ENCODE results near the gene SLC38A10. TPM values are rescaled to one million over a fixed set of nuclear protein-coding genes. Genes with fewer than 3 reads are reported as not detected.

SLC38A10 gene
- total and polyA plus RNA-seq, 10 of the 15 experiments (the other 5 are each of a cell fraction or from before 2014, with no cell fraction given) = 0.52 to 67.9 (median 22.1) TPM

DNA sequence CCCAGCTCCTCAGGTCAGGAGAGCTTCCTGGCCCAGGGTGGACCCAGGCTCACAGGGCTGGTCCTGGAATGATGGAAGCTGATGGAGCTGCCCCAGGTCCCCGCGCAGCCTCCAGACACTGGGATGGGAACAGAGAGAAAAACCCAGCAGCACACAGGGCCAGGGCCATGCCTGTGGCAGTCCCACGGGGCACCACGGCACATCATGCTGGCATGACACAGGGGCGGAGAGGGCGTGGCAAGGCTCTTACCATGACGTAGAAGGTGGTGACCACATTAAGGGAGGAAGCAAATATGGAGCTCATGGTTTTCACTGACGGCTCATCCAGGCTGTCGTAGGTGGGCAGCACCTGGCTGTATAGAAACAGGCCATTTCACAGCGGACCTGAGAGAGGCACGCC lies 18.3 kb downstream of the SLC38A10 start:
- ATAC-seq (no peak), FAIRE-seq (no peak)
- SMC1A ChIA-PET (ENCODE audit: uncharacterized antibody, unreplicated experiment) = no interaction called here

More for the DNA sequence above, 18.3 kb downstream of the SLC38A10 start:
- H3K27me3 ChIP-seq (replicated peaks in 1 of 2; ENCODE audit: control insufficient read depth in 2 of 2, insufficient read depth in 2 of 2, low read length in 1 of 2) = no peaks in the 10 kb centered on the region
- 89% methylated on average over 11 of the region's 11 CpGs for WGBS (ENCODE audit: insufficient coverage, insufficient replicate concordance, low lambda C conversion rate, missing lambda C conversion rate)
- no peak overlapping the region for H3K4me2 ChIP-seq (ENCODE audit: control insufficient read depth, insufficient read depth)
- no peaks in the 10 kb centered on the region for H3K79me2 ChIP-seq (ENCODE audit: control insufficient read depth, insufficient read depth, low read length)
- POLR2A ChIA-PET = no interaction called here
- H3K9me3 ChIP-seq (replicated peaks; ENCODE audit: control insufficient read depth, insufficient read depth, low read length) = no peaks in the 10 kb centered on the region
- CTCF ChIA-PET = no interaction called here
- TF ChIP-seq NFYB (IDR thresholded peaks at IDR 0.05; ENCODE audit: insufficient read depth, low read depth, low read length) (no peak), NRF1 (conservative IDR thresholded peaks at IDR 0.05; ENCODE audit: low read depth, low read length) (no peak), BHLHE40 (IDR thresholded peaks at IDR 0.05; ENCODE audit: borderline replicate concordance in 1 of 2, low read depth in 2 of 2, low read length in 1 of 2) (no peak), FOS (IDR thresholded peaks at IDR 0.05; ENCODE audit: borderline replicate concordance, extremely low read depth, insufficient read length) (no peak), NBN (IDR thresholded peaks at IDR 0.05) (no peak), JUNB (IDR thresholded peaks at IDR 0.05) (no peak)
- TF ChIP-seq, protein P1, sequence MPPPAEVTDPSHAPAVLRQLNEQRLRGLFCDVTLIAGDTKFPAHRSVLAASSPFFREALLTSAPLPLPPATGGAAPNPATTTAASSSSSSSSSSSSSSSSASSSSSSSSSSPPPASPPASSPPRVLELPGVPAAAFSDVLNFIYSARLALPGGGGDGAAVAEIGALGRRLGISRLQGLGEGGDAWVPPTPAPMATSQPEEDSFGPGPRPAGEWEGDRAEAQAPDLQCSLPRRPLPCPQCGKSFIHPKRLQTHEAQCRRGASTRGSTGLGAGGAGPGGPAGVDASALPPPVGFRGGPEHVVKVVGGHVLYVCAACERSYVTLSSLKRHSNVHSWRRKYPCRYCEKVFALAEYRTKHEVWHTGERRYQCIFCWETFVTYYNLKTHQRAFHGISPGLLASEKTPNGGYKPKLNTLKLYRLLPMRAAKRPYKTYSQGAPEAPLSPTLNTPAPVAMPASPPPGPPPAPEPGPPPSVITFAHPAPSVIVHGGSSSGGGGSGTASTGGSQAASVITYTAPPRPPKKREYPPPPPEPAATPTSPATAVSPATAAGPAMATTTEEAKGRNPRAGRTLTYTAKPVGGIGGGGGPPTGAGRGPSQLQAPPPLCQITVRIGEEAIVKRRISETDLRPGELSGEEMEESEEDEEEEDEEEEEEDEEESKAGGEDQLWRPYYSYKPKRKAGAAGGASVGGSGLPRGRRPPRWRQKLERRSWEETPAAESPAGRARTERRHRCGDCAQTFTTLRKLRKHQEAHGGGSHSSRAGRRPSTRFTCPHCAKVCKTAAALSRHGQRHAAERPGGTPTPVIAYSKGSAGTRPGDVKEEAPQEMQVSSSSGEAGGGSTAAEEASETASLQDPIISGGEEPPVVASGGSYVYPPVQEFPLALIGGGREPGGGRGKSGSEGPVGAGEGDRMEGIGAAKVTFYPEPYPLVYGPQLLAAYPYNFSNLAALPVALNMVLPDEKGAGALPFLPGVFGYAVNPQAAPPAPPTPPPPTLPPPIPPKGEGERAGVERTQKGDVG (CRISPR knock-in tag; IDR thresholded peaks at IDR 0.05) = no peak
- TF ChIP-seq, protein P2, sequence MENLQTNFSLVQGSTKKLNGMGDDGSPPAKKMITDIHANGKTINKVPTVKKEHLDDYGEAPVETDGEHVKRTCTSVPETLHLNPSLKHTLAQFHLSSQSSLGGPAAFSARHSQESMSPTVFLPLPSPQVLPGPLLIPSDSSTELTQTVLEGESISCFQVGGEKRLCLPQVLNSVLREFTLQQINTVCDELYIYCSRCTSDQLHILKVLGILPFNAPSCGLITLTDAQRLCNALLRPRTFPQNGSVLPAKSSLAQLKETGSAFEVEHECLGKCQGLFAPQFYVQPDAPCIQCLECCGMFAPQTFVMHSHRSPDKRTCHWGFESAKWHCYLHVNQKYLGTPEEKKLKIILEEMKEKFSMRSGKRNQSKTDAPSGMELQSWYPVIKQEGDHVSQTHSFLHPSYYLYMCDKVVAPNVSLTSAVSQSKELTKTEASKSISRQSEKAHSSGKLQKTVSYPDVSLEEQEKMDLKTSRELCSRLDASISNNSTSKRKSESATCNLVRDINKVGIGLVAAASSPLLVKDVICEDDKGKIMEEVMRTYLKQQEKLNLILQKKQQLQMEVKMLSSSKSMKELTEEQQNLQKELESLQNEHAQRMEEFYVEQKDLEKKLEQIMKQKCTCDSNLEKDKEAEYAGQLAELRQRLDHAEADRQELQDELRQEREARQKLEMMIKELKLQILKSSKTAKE (IDR thresholded peaks at IDR 0.05; ENCODE audit: low read depth, poor library complexity, severe bottlenecking) = no peak
- H4K20me1 ChIP-seq (ENCODE audit: control insufficient read depth, insufficient read depth) = no peaks in the 10 kb centered on the region
- no peak for DNase-seq (ENCODE audit: low read depth, low spot score)
- H3K4me1 ChIP-seq (ENCODE audit: control insufficient read depth, insufficient read depth, low read length) = no peaks in the 10 kb centered on the region
- no peak overlapping the region for H3K9ac ChIP-seq (ENCODE audit: control insufficient read depth, insufficient read depth, low read length)
- intact Hi-C loops (cut with micrococcal nuclease; ENCODE audit: unreplicated experiment) = no loop called here
- H3K36me3 ChIP-seq (ENCODE audit: control insufficient read depth in 2 of 2, insufficient read depth in 2 of 2, low read length in 1 of 2) = peaks cover 14 to 18% of the 10 kb centered on the region in 2 experiments
- no TSS peak for BruUV-seq (replicated peaks)
- H3K27ac ChIP-seq (ENCODE audit: control insufficient read depth, insufficient read depth) = no peak overlapping the region
- in situ Hi-C loops (cut with MboI) = no loop called here
- no peak overlapping the region for H2AFZ ChIP-seq (ENCODE audit: control insufficient read depth, low read depth, low read length)
- RAD21 ChIA-PET (ENCODE audit: unreplicated experiment) = no interaction called here
- H3K4me3 ChIP-seq = no peak overlapping the region
